ENCODE measurements around the gene IZUMO4.
"Not testable (repeated sequence)": the region's sequence is repeated elsewhere in the genome, so short reads cannot be mapped to it uniquely, and the experiment has no call there.

IZUMO4 gene

GRCh38 chr19:2089001-2089711 lies 7.6 kb upstream of the IZUMO4 start:
- TF ChIP-seq CTCF (conservative IDR thresholded peaks at IDR 0.05): no peak
- H3K27ac ChIP-seq: no peak overlapping the region

- no peak overlapping the region for H3K27ac ChIP-seq
- TF ChIP-seq CTCF (conservative IDR thresholded peaks at IDR 0.05): no peak
These were observed 7.0 kb upstream of the IZUMO4 start for GRCh38 chr19:2089727-2090053.

GRCh38 chr19:2091926-2092525 lies 4.7 kb upstream of the IZUMO4 start:
- H3K27ac ChIP-seq: not testable (repeated sequence)

GRCh38 chr19:2096034-2096479 lies 658 bp upstream of the IZUMO4 start, which contains the start of gene MOB3A:
Gene MOB3A (minus strand): TSS chr19:2096326. CDS start chr19:2078560, 17,766 bp downstream.
- peak; percentile 58 for TF ChIP-seq CTCF (conservative IDR thresholded peaks at IDR 0.05)
- peak within 1 kb of the TSS; percentile 85 for H3K27ac ChIP-seq

GRCh38 chr19:2097203-2097885 lies 629 bp downstream of the IZUMO4 start:
- H3K27ac ChIP-seq: peak overlapping the region; percentile 60
- TF ChIP-seq CTCF (conservative IDR thresholded peaks at IDR 0.05): no peak

- no peak for TF ChIP-seq CTCF (conservative IDR thresholded peaks at IDR 0.05)
- H3K27ac ChIP-seq: peak overlapping the region; percentile 60
These were observed 1.2 kb downstream of the IZUMO4 start for GRCh38 chr19:2097886-2098327.

GRCh38 chr19:2099054-2099501 lies 2.4 kb downstream of the IZUMO4 start:
- no peak overlapping the region for H3K27ac ChIP-seq
- TF ChIP-seq CTCF (conservative IDR thresholded peaks at IDR 0.05): no peak
